CD4-positive, alpha-beta T cell treated with Interferon gamma for 1 hour (primary cell): ENCODE results near the gene MMP23B.
"Not testable (repeated sequence)": the region's sequence is repeated elsewhere in the genome, so short reads cannot be mapped to it uniquely, and the experiment has no call there.

ENCODE experiments used
- DNase-seq: peaks from one replicate; pipeline ENCODE4 v3.0.0-alpha.2; 2020

Gene MMP23B

DNA sequence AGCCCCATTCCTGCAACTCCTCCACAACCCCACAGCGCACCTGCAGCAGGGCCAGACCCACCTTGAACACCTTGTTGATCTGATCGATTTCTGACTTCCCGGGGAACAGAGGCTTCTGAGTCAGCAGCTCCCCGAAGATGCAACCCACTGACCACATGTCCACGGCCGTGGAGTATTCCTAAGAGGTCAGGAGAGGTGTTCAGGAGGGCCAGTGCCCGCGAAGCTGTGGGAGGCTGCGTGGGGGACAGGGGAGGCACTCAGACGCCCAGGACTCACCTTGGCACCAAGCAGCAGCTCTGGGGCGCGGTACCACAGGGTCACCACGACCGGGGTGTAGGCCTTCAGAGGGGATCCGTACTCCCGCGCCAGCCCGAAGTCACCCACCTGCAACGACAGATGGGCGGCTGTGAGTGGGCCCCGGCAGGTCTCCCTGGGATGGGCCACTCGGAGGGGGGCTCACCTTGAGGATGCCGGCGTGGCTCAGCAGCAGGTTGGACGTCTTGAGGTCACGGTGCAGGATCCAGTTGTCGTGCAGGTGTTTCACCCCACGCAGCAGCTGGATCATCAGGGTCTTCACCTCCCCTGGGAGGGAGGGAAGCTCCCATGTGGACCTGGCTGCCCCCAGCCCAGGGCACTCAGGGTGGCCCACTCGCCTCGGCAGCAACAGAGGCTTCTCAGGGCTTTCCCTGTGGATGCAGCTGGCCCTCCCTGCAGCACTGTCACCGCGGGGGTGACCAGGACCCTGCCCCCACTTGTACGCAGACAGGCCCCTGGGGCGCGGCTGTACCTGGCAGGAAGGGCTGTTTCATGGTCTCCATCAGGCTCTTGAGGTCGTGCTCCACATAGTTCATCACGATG is 4.9 kb downstream of the MMP23B start:
- not testable (repeated sequence) for DNase-seq

DNA sequence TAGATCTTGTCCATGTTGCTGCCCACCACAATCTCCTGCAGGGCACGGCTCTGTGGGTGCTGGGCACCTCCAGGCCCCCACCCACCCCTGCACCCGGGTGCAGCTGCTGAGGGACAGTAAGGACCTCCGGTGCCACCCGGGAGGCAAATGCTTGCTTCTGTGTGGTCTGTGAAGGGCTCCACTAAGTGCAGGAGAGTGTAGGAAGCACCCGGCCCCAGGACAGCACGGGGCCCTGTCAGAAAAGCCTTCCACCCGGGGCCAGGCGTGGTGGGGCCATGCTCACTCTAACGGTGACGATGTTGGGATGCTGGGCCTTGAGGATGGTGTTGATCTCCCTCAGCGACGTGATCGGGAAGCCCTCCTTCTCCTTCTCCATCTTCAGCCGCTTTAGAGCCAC is 5.5 kb downstream of the MMP23B start:
- not testable (repeated sequence) for DNase-seq

GRCh38 chr1:1638528-1638927 is 6.6 kb downstream of the MMP23B start:
- DNase-seq, result not testable (repeated sequence)

- DNase-seq, result not testable (repeated sequence)
These were observed 7.4 kb downstream of the MMP23B start for GRCh38 chr1:1639368-1639767.

DNA sequence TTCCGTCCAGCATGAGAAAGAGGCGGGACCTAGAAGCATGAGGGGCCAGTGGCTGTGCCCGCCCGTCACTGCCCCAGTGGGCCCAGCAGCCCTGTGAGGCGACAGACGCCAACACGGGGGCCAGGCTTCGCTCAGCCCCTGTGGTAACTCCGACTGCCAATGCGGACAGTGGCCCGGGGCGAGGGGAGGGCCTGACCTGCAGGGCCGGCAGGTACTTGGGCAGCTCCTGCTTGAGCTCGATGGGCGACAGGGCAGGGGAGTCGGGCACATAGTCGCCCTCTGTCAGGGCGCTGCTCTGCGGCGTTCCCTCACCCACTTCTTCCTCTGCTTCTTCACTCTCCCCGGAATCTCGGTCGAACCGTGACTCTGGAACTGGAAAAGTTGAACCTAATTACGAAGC is 8.1 kb downstream of the MMP23B start:
- not testable (repeated sequence) for DNase-seq

DNA sequence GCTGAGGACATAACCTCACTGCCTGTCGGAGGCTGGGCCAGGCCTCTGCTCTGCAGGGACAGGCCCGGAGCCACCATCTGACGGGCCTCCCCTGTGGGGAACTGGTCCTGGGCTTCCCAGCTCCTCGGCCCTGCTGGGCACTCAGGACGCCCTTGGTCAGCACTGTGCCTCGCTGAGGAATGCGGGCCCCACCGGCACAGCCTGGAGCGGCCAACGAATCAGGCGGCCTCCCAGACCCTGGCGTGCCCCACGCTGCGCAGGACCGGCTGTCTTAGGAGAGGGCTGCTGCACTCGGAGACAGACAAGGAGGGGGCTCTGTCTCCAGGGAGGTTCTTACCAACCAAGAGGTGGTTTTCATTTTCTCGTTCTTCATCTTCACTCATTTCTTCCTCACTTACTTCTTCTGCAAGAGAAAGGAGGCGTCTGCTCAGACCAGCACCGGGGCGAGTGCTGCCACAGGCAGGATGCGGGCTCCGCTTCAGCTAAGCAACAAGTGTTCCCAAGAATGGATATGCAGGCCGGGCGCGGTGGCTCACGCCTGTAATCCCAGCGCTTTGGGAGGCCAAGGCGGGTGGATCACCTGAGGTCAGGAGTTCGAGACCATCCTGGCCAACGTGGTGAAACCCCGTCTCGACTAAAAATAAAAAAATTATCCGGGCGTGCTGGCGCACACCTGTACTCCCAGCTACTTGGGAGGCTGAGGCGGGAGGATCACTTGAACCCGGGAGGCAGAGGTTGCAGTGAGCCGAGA is 8.9 kb downstream of the MMP23B start:
- not testable (repeated sequence) for DNase-seq

DNA sequence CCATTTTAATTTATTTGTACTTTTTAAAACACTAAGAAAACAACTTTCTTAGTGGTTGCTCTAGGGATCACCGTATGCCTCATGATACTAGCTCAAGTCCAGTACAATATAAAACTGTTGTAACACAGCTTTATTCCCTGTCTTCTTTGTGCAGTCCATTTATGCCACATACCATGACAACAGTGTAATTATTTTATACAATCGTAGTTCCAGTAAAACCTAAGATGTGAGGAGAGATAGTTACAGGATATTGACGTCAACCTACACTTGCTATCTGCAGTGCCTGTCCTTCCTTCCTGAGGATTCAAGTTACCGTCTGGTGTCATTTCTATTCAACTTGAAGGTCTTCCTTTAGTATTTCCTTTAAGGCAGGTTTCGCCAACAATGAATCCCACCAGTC is 14.4 kb downstream of the MMP23B start:
- DNase-seq, result not testable (repeated sequence)

DNA sequence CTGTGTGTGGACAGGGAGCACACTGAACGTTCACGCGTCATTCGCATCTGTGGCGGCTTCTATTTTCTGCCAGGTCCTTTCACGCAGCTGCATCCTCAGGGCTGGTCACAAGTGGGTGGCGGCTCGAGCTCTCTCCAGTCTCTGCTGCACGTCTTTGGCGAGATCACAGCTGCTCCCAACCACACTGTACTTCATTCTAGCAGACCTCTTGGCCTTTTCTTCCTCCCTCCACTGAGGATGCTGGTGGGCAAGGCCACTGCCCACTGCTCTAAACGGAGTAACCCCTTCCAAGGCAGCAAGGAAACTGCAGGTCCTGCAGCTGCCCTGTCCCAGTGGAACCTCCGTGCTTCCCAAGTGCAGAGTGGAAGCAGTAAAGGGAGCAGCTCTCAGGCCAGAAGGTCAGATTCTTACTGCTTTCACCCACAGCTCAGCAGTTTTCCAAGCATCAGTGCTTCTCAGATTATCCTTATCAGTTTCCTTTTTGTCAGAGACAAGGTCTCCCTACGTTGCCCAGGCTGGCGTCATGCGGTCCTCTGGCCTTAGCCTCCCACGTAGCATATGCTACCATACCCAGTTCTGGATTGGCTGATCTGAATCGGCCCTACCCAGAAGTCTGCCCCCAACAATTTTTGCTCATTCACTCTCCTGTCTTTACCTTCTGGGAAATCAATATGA is 15.7 kb downstream of the MMP23B start:
- DNase-seq, result not testable (repeated sequence)

- not testable (repeated sequence) for DNase-seq
These were observed 16.3 kb downstream of the MMP23B start for GRCh38 chr1:1648265-1648664.

GRCh38 chr1:1658583-1659549 is 26.9 kb downstream of the MMP23B start, which contains the start of gene CDK11B:
CDK11B (minus strand) TSS chr1:1659004; CDS start chr1:1657485, 1,519 bp downstream.
- peak; percentile 97 for DNase-seq

- not testable (repeated sequence) for DNase-seq
These were observed 30.4 kb downstream of the MMP23B start for GRCh38 chr1:1662392-1662791.

DNA sequence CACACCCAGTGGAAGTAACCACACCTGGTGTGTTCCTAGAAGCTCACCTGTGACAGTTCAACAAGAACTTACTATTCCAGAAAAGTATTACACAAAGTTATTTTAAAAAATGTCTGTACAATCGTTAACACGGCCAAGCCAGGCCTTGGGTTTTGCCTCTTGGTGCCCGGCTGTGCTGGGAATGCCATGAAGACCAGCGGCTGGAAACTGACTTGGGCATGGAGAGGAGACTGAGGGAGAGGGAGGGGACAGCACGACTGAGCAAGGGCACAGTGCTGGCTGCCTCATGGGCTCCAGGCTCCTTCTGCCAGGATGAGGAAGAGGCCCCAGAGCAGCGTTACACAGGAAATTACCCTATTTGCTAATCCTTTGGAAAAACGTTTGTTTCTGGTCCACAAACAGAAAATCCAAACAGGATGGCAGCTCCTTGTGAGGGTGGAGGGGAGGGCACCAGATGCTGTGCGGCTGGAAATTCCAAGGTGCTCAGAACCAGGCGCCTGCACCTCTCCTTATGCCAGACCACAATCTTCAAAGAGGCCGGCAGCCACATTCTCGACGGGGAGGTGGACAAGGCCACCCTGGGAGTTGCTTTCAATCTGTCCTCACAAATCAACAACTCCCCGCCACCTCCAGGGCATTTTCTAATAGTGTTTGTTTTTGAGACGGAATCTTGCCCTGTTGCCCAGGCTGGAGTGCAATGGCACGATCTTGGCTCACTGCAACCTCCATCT is 31.0 kb downstream of the MMP23B start:
- DNase-seq, result not testable (repeated sequence)

- not testable (repeated sequence) for DNase-seq
These were observed 32.3 kb downstream of the MMP23B start for GRCh38 chr1:1664318-1664717.

DNA sequence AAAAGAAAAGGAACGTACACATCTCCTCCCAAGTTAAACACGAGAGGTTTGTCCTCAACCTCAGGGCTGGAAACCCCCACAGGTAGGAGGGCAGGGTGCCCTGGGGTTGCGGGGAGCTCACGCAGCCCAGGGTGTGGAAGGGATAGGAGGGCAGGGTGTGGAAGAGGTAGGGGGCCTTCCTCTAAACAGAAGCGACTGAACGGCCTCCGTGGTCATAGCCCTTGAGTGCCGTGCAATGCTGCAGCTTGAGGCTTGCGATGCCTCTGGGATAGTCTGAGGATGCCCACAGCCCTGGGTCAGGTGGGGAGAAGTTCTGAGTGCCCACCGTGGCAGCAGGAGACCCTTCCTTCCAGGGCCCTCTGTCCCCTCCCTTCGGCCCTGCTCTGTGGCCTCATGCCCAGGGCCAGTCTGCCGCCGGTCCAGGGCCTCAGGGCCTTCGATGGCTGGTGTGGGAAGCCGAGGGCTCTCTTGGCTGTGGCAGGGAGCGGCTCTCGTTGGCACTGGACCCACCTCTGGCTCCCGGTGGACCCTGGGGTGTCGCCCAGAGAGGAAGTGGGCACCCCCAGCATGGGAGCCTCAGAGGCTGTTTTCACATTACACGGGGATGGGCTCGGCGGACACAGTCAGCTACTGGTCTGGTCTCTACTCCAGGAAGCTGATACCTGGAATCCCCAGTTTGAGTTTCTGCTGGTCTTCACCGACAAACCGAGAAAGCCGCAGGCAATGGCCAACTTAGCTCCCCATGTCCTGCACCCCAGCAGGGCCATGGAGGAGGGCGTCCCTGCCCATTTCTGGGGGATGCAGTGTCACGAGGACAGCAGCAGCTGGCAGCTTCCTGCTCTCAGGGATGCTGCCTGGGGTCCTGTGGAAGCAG is 33.2 kb downstream of the MMP23B start:
- DNase-seq, result no peak

GRCh38 chr1:1665815-1666251 is 33.9 kb downstream of the MMP23B start:
- DNase-seq, result peak; percentile 9

- no peak for DNase-seq
These were observed 34.6 kb downstream of the MMP23B start for GRCh38 chr1:1666526-1666925.

DNA sequence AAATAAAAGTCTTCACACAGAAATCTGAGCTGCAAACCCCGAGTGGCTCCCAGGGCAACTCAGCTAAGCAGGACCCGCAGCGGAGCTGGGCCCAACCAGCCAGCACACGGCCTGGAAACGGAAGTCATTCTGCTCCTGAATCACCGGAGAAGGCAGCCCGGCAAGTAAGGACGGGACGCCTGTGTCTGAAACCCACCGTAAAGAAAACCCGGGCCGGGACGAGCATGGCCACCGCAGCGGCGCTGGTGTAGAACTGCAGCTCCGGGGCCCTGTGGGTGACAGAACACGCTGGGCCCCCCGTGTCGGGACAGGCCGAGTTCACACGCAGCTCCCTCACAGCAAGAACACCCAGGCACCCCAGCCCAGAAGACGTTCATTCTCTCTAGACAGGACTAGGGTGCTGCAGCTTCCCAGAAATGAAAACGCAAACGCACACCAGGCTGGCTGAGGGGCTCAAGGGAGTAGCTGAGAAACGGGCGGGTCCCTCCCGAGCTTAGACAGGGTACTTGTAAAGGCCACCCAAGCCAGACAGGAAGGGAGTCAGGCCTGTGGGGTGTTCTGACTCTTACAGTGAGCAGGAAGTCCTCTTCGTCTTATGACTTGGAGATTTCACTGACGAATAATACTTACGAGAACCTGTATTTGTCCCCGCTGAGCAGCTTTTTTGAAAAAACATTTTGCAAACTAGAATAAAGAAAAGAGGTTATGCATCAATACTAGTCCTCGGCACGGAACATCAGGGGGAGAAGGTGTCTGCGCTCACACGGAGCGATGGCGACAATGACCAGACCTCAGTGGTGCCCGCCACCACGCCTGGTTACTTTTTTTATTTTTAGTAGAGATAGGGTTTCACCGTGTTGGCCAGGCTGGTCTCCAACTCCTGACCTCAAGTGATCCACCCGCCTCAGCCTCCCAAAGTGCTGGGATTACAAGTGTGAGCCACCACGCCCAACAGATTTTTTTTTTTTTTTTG is 37.8 kb downstream of the MMP23B start:
- DNase-seq, result no peak

GRCh38 chr1:1670866-1671265 is 38.9 kb downstream of the MMP23B start:
- no peak for DNase-seq
